ENCODE measurements around the gene OR2AT4.
"Not testable (repeated sequence)": the region's sequence is repeated elsewhere in the genome, so short reads cannot be mapped to it uniquely, and the experiment has no call there.

OR2AT4 gene

GRCh38 chr11:75101424-75102128, 4.9 kb upstream of the OR2AT4 start:
- no peak for DNase-seq

GRCh38 chr11:75100314-75100713, 3.6 kb upstream of the OR2AT4 start:
- no peak for DNase-seq

- DNase-seq = no peak
Observed at GRCh38 chr11:75099635-75100034, 3.0 kb upstream of the OR2AT4 start.

GRCh38 chr11:75098835-75099439, 2.3 kb upstream of the OR2AT4 start:
- not testable (repeated sequence) for DNase-seq

- DNase-seq = not testable (repeated sequence)
Observed at GRCh38 chr11:75098181-75098580, 1.5 kb upstream of the OR2AT4 start.

GRCh38 chr11:75097173-75097557, 489 bp upstream of the OR2AT4 start:
- DNase-seq = no peak

- not testable (repeated sequence) for DNase-seq
Observed at GRCh38 chr11:75094382-75094781, 2.3 kb downstream of the OR2AT4 start.

- DNase-seq = no peak
Observed at GRCh38 chr11:75090671-75091177, 6.0 kb downstream of the OR2AT4 start.

- no peak for DNase-seq
Observed at GRCh38 chr11:75087319-75088305, 9.1 kb downstream of the OR2AT4 start.

- DNase-seq = no peak
Observed at GRCh38 chr11:75084883-75085282, 11.8 kb downstream of the OR2AT4 start.

- no peak for DNase-seq
Observed at GRCh38 chr11:75083217-75083605, 13.5 kb downstream of the OR2AT4 start.

- DNase-seq = no peak
Observed at GRCh38 chr11:75082601-75083216, 14.0 kb downstream of the OR2AT4 start.

- DNase-seq = no peak
Observed at GRCh38 chr11:75079546-75079945, 17.1 kb downstream of the OR2AT4 start.

GRCh38 chr11:75078233-75078632, 18.4 kb downstream of the OR2AT4 start:
- no peak for DNase-seq

- DNase-seq = no peak
Observed at GRCh38 chr11:75077316-75077715, 19.4 kb downstream of the OR2AT4 start.

GRCh38 chr11:75076671-75077070, 20.0 kb downstream of the OR2AT4 start:
- no peak for DNase-seq

- DNase-seq = no peak
Observed at GRCh38 chr11:75073459-75074190, 23.1 kb downstream of the OR2AT4 start.

- no peak for DNase-seq
Observed at GRCh38 chr11:75072582-75072981, 24.1 kb downstream of the OR2AT4 start.

- no peak for DNase-seq
Observed at GRCh38 chr11:75069473-75069872, 27.2 kb downstream of the OR2AT4 start.

- no peak for DNase-seq
Observed at GRCh38 chr11:75068993-75069392, 27.7 kb downstream of the OR2AT4 start.

- DNase-seq = no peak
Observed at GRCh38 chr11:75068559-75068958, 28.1 kb downstream of the OR2AT4 start.

GRCh38 chr11:75066061-75066460, 30.6 kb downstream of the OR2AT4 start:
- no peak for DNase-seq

All from femur (tissue), 1 donor.